GM18909 (cell line): ENCODE data around the gene FUT3.

Experiments used
- ATAC-seq: cut with Tn5 transposase; IDR thresholded peaks from one replicate; pipeline ENCODE4 v1.9.1; 2021; ENCODE audit warnings: mild to moderate bottlenecking; ENCODE audit not compliant: unreplicated experiment, poor library complexity

FUT3 gene

DNA sequence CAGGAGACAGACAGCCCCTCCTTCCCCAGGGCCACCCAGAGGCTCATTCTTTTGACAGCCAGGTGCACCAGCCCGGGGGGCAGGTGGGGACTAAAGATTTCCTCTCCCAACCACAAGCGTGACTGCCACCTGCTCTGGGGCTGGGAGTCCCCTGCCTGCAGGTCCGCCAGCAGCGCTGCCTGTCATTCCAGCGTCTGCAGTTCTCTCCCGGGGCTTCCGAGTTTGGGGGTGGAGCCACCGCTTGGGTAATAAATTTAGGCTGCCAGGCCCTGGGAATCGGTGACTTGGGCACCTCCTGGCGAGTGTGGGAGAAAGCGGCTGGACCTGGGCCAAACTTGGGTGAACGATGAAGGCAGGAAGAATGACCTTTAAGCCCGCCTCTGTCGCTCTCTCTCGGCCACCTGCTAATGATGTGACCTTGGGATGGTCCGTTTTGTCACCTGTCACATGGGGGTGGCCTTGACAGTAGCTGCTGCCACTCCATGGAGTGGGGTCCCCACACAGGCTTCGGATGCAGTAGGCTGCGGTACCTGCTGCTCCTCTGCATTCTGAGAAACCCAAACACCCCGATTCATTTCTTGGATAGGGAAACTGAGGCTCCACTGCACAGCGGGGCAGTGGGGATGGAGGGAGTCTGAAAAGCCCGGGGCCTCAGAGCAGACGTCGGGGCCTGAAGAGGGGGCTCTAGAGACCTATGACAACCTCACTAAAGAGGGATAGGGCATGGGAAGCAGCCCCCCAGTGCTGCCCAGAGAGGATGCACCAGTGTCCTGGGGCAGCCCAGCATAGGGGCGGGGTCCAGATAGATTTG is 24.5 kb downstream of the FUT3 start:
- ATAC-seq = no peak

DNA sequence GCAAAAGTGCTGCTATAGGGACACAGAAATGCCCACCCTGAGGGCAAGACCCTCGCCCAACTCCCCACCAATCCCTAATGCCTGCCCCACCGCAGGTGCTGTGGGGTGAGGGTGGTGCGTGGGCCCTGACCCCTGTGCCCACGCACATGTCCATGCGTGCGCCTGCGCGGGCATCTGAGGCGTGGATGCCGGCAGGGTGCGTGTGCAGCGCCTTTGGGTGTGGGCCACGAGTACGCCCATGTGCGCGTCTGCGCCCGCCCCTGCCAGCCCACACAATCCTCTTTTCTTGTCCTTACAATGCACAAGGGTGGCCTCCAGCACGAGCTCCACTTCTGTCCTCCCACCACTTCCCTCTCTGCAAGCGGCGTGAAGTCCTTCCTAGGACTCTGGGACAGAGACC is 26.1 kb downstream of the FUT3 start:
- no peak for ATAC-seq

DNA sequence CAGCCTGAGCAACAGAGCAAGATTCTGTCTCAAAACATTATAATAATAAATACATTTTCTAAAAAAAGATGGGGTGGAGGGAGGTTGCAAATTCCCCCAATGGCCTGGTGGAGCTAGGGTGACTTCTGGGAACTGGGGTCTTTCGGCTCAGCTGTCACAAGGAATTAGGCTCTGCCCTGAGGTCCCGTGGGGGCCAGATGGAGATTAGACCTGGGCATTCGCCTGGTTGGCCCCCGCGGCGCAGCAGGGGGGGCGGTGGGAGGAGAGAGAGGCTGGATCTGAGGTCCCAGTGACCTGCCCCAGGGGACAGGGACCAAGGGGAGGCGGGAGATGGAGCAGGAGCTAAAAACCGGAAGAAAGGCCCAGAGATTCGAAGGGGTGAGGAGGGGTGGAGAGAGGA is 26.5 kb downstream of the FUT3 start:
- ATAC-seq = no peak

DNA sequence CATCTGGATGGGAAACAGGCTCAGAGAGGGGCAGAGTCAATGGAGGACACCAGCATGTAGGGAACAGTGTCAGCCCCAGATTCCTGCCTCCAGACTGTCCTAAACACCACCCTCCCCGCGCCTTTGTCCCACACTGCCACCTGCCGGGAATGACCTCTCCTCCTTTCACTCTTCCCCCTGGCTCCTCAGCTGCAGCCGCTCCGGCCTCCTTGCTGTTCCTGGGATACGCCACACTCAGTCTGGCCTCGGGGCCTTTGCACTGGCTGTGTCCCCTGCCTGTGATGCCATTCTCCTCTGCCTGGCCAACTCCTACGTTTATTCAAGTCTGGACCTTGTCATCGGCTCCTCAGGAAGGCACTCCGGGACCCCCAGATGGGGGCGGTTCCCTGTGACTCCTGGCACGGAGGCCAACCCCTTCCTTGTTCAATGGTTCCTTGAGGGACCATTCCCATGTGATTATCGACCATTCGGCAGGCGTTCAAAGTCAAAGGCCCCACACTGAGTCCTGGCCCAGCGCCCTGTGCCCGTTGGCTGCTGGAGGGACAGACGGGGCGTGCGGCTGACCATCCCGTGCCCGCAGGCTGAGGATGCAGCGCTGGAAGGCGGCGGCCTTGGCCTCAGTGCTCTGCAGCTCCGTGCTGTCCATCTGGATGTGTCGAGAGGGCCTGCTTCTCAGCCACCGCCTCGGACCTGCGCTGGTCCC is 27.5 kb downstream of the FUT3 start:
- ATAC-seq = no peak

DNA sequence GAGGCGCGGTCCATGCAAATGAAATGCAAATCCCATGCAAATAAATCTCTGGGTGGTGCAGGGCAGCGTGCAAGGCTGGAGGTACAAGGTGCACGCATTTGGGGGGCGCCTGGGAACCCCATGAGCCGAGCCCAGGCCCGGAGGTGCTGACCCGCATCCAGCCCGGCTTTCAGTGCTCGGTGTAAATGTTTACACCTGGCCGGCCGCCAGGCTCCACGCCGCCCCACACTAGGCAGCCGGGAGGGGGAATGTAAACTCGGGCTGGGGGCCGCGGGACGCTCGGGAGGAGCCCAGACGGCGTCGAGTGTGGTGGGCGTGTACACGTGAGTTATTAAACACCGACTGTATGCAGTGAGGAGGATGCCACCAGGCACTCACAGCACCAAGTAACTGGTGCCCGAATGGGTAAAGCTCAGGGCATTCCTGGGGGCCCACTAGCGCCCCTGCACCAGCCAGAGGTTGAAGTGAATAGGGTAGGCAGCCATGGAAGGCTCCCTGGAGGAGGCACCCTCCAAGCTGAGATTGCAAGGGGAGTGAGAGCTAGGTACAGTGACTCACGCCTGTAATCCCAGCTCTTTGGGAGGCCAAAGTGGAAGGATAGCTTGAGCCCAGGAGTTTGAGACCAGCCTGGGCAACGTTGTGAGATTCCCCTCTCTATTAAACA is 28.9 kb downstream of the FUT3 start:
- ATAC-seq = no peak

DNA sequence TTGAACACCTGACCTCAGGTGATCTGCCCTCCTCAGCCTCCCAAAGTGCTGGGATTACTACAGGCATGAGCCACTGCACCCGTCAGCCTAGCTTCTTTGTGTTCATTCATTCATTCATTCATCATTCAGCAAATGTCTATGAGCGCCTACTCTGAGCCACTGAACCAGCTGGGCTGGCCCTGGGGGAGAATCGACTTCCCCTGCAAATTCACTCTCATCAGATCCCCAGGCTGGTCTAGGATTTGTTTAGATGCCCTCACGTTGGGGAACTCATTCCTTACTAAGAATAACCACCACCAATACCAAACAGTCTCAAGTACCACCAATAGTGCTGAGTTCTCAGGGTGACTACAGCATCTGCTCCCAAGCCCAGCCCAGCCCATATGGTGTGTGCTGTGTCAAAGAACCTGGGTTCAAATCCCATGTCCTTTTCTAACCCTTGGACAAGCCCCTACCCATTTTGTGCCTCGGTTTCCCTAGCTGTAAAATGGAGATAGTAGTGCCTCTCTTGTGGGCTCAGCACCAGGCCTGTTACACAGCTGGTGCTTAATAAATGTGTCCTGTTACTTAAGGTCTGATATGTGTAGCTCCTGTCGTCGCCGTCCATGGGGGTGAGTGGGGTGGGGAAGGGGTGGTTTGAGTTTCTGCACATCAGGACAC is 29.6 kb downstream of the FUT3 start:
- ATAC-seq = no peak

DNA sequence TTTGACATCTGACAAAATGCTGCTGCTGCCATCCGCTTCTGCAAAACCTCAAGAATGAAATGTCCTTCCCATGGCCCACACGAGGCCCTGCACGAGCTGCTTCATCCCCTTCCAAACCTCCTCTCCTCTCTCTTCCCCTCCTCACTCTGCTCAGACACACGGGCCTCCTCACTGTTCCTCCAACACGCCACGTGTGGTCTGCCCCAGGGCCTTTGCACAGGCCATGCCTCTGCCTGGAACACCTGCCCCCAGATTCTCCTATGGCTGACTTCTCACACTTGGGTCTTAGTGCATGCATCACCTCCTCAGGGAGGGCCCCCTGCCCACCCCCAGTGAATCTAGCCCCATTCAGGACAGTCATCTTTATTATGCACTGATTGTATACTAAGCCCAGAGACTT is 30.5 kb downstream of the FUT3 start:
- ATAC-seq = no peak

DNA sequence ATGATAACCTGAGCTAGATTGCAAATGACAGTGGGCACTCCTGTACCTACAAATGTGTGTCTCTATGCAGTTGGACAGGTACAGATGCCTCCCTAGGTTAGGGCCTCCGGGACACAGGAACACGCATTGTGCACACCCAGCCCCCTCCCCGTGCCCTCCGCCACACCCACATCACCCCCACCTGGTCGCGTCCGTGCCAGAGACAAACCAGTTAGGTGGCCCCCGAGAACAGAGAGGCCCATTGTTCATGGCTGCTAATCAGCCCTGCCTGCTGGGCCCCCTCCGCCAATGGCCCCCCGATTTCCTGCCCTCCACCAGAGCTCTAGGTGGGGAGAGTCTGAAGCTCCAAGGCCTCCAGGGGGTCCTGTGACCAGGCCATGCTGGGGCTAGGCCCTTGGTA is 32.7 kb downstream of the FUT3 start:
- no peak for ATAC-seq

DNA sequence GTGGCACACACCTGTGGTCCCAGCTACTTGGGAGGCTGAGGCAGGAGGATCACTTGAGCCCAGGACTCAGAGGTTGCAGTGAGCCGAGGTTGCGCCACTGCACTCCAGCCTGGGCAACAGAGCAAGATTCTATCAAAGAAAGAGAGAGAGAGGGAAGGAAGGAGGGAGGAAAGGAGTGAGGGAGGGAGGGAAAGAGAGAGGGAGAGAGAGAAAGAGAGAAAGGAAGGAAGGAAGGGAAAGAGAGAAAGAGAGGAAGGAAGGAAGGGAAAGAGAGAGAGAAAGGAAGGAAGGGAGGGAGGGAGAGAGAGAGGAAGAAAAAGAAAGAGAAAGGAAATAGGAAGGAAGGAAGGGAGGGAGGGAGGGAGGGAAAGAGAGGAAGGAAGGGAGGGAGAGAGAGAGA is 34.0 kb downstream of the FUT3 start:
- ATAC-seq = no peak

DNA sequence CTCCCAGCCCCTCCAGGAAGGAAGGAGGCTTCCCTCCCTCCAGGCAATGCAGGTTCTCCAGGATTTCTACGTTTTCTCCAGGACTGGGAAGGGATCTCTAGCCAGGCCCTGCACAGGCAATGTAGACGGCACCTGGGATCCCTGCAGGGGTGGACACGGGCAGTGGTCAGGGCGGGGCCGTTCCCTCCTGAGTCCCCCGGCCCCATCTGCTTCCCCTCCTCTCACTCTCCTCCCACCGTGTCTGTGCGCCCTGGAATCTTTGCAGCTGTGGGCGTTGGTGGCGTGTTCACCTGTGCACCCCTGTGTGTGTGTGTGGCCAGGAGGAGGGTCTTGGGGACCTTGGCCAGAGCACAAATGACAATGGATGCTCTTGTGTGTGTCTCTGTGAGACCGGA is 36.4 kb downstream of the FUT3 start:
- no peak for ATAC-seq

DNA sequence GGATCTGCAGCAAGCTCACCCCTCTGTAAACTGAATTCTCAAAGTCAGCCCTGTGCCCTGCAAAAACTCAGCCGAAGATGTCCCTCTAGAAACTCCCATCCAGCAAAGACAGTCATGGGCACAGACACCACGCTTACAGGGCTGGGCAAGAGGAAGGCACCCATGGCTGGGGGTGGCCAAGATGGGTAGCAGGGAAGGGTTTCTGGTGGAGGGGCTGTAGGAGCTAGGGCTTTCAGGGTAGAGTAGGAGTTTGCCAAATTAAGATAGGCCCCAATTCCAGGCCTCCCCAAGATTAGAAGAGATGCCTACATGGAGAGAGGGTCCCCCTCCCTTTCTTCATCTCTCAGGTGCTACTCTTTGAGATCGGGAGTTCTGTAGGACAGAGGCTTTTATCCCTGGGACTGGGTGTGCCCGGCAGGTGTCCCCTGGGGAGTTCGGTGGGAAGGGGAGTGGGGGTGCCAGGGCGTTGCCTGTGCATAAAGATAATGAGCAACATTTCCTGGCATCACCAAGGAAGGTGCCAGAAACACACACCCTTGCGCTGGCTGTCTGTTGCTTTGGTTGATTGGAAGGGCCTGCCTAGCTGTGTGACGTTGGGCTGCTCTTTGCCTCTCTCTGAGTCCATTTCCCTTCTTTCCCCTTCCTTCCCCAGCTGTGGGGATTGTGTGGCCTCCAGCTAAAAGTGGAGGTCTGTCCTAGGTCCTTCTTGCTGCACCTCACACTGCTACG is 37.0 kb downstream of the FUT3 start:
- ATAC-seq = no peak

DNA sequence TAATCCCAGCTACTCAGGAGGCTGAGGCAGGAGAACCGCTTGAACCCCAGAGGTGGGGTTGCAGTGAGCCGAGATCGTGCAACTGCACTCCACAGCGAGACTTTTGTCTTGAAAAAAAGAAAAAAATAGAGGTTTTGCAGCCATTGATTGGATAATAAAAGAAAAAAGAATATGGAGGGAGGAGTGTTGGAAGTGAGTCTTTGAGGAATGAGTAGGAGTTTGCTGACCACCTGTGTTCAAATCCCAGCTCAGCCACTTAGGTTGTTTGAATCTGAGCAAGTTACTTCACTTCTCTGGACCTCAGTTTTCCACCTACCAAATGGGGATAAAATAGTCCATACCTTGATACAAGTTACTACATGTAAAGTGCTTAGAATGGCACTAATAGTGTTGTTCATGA is 40.1 kb downstream of the FUT3 start:
- no peak for ATAC-seq

DNA sequence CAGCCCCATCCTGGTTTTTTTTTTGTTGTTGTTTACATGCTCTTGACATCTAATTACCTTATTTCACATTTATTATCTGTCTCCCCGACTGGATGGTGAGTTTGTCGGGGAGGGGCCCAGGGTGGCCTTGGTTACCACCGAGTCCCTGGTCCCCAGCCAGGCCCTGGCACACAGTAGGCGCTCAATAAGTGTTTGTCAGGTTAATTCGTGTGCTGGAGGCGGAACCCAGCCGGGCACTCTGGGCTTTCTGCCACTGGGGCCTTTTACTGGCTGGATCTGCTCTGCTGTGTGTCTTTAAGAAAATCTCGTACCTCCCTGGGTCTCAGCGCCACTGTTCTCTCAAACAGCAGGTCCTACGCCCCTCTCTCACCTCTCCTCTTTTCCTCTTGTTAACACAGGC is 41.8 kb downstream of the FUT3 start:
- no peak for ATAC-seq

DNA sequence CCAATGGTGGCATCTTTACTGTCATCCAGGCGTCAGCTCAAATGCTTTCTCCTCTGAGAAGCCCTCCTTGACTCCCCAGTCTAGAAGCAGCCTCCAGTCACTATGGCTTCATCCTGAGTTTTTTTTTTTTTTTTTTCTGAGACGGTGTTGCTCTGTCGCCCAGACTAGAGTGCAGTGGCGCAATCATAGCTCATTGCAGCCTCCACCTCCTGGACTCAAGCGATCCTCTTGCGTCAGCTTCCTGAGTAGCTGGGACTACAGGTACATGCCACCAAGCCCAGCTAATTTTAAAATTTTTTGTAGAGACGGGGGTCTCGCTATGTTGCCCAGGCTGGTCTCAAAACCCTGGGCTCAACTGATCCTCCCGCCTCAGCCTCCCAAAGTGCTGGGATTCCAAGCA is 42.2 kb downstream of the FUT3 start:
- no peak for ATAC-seq

DNA sequence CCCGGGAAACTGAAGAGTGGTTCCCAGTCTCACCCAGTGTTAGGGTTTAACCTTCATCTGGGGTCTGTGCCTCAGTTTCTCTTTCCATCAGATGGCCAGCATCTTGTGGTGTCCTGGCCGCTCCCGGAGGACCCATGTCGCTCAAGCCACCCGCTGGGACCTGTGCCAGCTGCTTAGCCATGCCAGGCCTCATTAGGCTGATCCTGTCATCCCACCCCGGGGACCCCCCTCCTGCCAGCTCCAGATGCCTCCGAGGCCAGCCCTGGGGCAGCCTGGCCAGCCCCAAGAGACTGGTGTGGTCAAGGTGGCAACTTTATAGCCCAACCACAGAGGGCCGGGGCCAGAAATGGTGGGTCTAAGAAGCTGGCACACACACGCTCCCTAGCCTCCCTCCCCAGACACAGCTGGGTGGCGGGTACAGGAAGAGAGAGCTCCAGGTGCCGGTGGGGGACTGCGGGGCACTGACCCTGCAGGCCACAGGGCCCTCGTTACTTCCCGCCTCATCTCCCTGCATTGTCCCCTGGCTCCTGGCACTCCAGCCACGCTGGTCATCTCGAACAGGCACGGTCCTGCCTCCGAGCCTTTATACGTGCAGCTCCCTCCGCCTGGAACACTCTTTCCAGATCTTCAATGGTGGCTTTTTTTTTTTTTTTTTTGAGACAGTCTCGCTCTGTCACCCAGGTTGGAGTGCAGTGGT is 43.0 kb downstream of the FUT3 start:
- ATAC-seq = no peak

DNA sequence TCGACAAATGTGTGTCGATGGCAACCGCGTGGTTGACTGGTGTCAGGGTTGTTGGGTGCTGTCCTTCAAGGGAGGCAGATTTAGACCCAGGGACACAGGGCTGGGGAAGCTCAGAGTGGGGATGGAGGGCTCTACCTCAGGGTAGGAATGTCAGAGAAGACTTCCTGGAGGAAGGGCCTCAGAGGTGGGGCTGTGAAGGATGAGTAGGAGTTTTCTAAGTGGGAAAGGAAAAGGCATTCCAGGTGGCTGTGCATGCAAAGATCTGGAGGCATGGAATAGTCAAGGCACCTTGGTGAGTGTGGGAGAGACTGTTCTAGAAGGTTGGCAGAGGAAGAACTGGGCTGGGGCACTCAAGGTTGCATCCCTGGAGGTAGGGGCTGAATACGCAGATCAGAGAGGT is 44.3 kb downstream of the FUT3 start:
- no peak for ATAC-seq

DNA sequence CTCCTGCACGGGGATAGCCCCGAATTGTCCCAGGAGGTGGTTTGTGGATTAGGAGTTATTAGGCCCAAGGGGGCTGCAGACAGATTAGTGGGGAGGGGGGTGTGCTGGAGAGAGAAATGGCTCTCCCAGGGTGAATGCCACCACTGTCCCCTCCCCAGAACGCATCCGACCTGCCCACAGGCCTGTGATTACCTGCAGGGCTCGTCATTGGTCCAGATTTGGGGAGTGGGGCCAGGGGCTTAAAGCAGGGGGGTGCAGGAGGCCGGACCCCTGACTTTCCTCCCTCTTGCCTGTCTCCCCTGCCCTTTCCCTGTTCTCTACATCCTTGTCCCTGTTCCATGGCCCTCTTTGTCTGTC is 45.1 kb downstream of the FUT3 start:
- ATAC-seq = no peak

DNA sequence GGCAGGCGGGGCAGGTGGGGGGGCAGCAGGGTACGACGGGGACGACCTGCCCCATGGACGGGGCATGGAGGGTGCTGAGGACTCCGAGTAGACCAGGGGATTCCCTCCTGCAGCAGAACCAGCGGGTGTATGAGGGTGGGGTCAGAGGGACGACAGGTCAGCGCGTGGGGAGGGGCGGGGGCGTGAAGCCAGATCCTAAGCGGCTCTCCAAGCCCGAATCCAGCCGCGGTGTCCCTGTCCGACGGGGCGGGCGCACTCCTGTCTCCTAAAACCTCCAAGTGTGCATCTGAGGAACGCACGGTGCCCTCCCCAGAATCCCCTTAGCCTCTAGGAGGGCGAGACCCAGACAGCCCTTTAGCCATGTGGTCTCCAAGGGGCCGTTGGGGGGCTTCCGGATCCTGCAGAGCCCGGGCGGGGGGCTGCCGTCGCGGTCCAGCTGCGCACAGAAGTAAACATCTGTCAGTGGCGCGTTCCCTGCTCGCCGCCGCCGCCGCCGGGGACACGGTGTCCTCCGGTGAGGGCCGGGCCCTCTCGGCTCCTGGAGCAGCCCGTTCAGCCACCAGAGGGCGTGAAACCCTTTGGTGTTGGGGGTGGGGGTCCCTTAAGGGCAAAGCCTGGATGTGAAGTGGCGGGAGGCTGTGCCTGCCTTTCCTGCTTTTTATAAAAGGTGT is 45.7 kb downstream of the FUT3 start:
- no peak for ATAC-seq
